Osteoblast (primary cell): ENCODE data around the gene CLASP2. TPM values are rescaled to one million over a fixed set of nuclear protein-coding genes. Genes with fewer than 3 reads are reported as not detected.

Source experiments
- DNase-seq: peaks from one replicate; pipeline ENCODE4 v3.0.0; 2011; ENCODE audit warnings: low spot score, mixed read lengths; ENCODE audit not compliant: insufficient read length; ENCODE audit errors: missing footprints
- H2AFZ ChIP-seq: 2 replicates; pipeline ENCODE4 v1.6.0; 2011; ENCODE audit warnings: mild to moderate bottlenecking, low read length
- H3K27ac ChIP-seq: 2 replicates; pipeline ENCODE4 v1.5.1; 2011; ENCODE audit warnings: mild to moderate bottlenecking, low read depth, low read length, moderate library complexity
- H3K27me3 ChIP-seq: 2 replicates; pipeline ENCODE4 v1.6.0; 2012; ENCODE audit warnings: mild to moderate bottlenecking, control low read depth, inconsistent platforms, low read length, moderate library complexity; ENCODE audit not compliant: insufficient read depth
- H3K36me3 ChIP-seq: 2 replicates; pipeline ENCODE4 v1.5.1; 2011; ENCODE audit warnings: mild to moderate bottlenecking, low read length, control low read depth, moderate library complexity; ENCODE audit not compliant: insufficient read depth
- H3K4me1 ChIP-seq: 2 replicates; pipeline ENCODE4 v1.5.1; 2011; ENCODE audit warnings: mild to moderate bottlenecking, low read length, control low read depth, moderate library complexity; ENCODE audit not compliant: insufficient read depth
- H3K4me2 ChIP-seq: 2 replicates; pipeline ENCODE4 v1.6.0; 2011; ENCODE audit warnings: mild to moderate bottlenecking, low read length; ENCODE audit not compliant: insufficient read depth
- H3K4me3 ChIP-seq: fragments of 200-600 bp; sonication (generic); 3 replicates; pipeline ENCODE4 v1.5.1; 2012; ENCODE audit warnings: mild to moderate bottlenecking, low read length, inconsistent platforms; ENCODE audit not compliant: insufficient read depth
- H3K79me2 ChIP-seq: 2 replicates; pipeline ENCODE4 v1.6.0; 2012; ENCODE audit warnings: mild to moderate bottlenecking, low read length, control low read depth, inconsistent platforms; ENCODE audit not compliant: insufficient read depth
- H3K9me3 ChIP-seq: 2 replicates; pipeline ENCODE4 v1.5.1; 2011; ENCODE audit warnings: low read depth, low read length, control low read depth
- H4K20me1 ChIP-seq: 2 replicates; pipeline ENCODE4 v1.6.0; 2012; ENCODE audit warnings: mild to moderate bottlenecking, low read length, control low read depth; ENCODE audit not compliant: insufficient read depth
- CTCF ChIP-seq: IDR thresholded peaks from 2 replicates; pipeline ENCODE4 v1.5.1; 2011; ENCODE audit warnings: mild to moderate bottlenecking, low read depth, low read length, moderate library complexity; ENCODE audit errors: extremely low read depth
- total RNA-seq: library from RNA; depleted of rRNA; stranded (reverse); fragments of >200 nt; gene quantifications from 2 replicates; pipeline ENCODE4 v1.2.3, GENCODE V29; 2012

The CLASP2 gene
- total RNA-seq, 1 donor: 52.1 TPM

GRCh38 chr3:33582234-33582633, 135.8 kb downstream of the CLASP2 start:
- H3K4me1 ChIP-seq: peaks cover 7% of the 10 kb centered on the region
- no peak overlapping the region for H2AFZ ChIP-seq
- no peak overlapping the region for H3K27ac ChIP-seq
- H3K27me3 ChIP-seq: no peaks in the 10 kb centered on the region
- no peak for DNase-seq
- no peaks in the 10 kb centered on the region for H3K79me2 ChIP-seq
- TF ChIP-seq CTCF: no peak
- H4K20me1 ChIP-seq: no peaks in the 10 kb centered on the region
- H3K36me3 ChIP-seq: peaks cover 12% of the 10 kb centered on the region
- no peak overlapping the region for H3K4me2 ChIP-seq
- H3K4me3 ChIP-seq: no peak overlapping the region
- no peaks in the 10 kb centered on the region for H3K9me3 ChIP-seq

- Histone ChIP-seq H3K4me3 (no peak overlapping the region), H3K4me1 (peaks cover 7% of the 10 kb centered on the region), H3K79me2 (no peaks in the 10 kb centered on the region), H3K27ac (no peak overlapping the region), H3K27me3 (no peaks in the 10 kb centered on the region), H4K20me1 (no peaks in the 10 kb centered on the region), H3K4me2 (no peak overlapping the region), H3K9me3 (no peaks in the 10 kb centered on the region), H2AFZ (no peak overlapping the region), H3K36me3 (peaks cover 15% of the 10 kb centered on the region)
- TF ChIP-seq CTCF: no peak
- no peak for DNase-seq
These were observed 136.4 kb downstream of the CLASP2 start for GRCh38 chr3:33581666-33582065.

- Histone ChIP-seq H3K79me2 (no peaks in the 10 kb centered on the region), H3K27me3 (no peaks in the 10 kb centered on the region), H2AFZ (no peak overlapping the region), H3K4me2 (no peak overlapping the region), H3K4me3 (no peak overlapping the region), H3K36me3 (peaks cover 15% of the 10 kb centered on the region), H3K4me1 (peaks cover 7% of the 10 kb centered on the region), H3K27ac (no peak overlapping the region), H3K9me3 (no peaks in the 10 kb centered on the region), H4K20me1 (no peaks in the 10 kb centered on the region)
- TF ChIP-seq CTCF: no peak
- DNase-seq: no peak
These were observed 138.2 kb downstream of the CLASP2 start for GRCh38 chr3:33579840-33580239.

GRCh38 chr3:33579178-33579510, 138.9 kb downstream of the CLASP2 start:
- H2AFZ ChIP-seq: no peak overlapping the region
- no peak overlapping the region for H3K27ac ChIP-seq
- no peak overlapping the region for H3K4me3 ChIP-seq
- H3K9me3 ChIP-seq: no peaks in the 10 kb centered on the region
- no peaks in the 10 kb centered on the region for H4K20me1 ChIP-seq
- H3K79me2 ChIP-seq: no peaks in the 10 kb centered on the region
- no peaks in the 10 kb centered on the region for H3K27me3 ChIP-seq
- H3K4me2 ChIP-seq: no peak overlapping the region
- H3K4me1 ChIP-seq: peaks cover 7% of the 10 kb centered on the region
- no peak for TF ChIP-seq CTCF
- DNase-seq: peak; percentile 19
- peaks cover 15% of the 10 kb centered on the region for H3K36me3 ChIP-seq
